Right lung (tissue), 10 donors: ENCODE results near the gene TGFBR2. TPM values are rescaled to one million over a fixed set of nuclear protein-coding genes. Genes with fewer than 3 reads are reported as not detected.

Experiments
- DNase-seq, 2 donors: peaks; one replicate each; pipeline ENCODE4 v3.0.0-alpha.2; 2013
- long read RNA-seq, 8 donors: transcript quantifications; one replicate each; lab custom pipeline, GENCODE V29; 2026
- polyA plus RNA-seq, 5 donors: library from polyadenylated mRNA; unstranded; fragments of 120-200 nt; gene quantifications; one replicate each; pipeline versions ENCODE4 v1.2.1 to v1.2.3, GENCODE V29; 2013; ENCODE audit warnings: inconsistent platforms in 1 of 5, low replicate concordance in 1 of 5; ENCODE audit not compliant: insufficient read length in 5 of 5, insufficient read depth in 1 of 5

Gene TGFBR2
- polyA plus RNA-seq: 100 to 1,000 TPM in 4 of 5 donors, 10 to 100 TPM in 1; 94.3 to 130 (median 120) TPM
- long read RNA-seq, donor 1, full-length matches to known transcripts: 35 of 49 reads
- long read RNA-seq, donor 1, partial matches to known transcripts: 14 of 49 reads
- long read RNA-seq, donor 1, other reads (novel, unspliced or antisense): 0 of 49 reads
- long read RNA-seq, donor 2, full-length matches to known transcripts: 12 of 12 reads
- long read RNA-seq, donor 2, partial matches to known transcripts: 0 of 12 reads
- long read RNA-seq, donor 2, other reads (novel, unspliced or antisense): 0 of 12 reads
- long read RNA-seq, donor 3, full-length matches to known transcripts: 19 of 19 reads
- long read RNA-seq, donor 3, partial matches to known transcripts: 0 of 19 reads
- long read RNA-seq, donor 3, other reads (novel, unspliced or antisense): 0 of 19 reads
- long read RNA-seq, donor 4, full-length matches to known transcripts: 23 of 23 reads
- long read RNA-seq, donor 4, partial matches to known transcripts: 0 of 23 reads
- long read RNA-seq, donor 4, other reads (novel, unspliced or antisense): 0 of 23 reads
- long read RNA-seq, donor 5, full-length matches to known transcripts: 24 of 46 reads
- long read RNA-seq, donor 5, partial matches to known transcripts: 22 of 46 reads
- long read RNA-seq, donor 5, other reads (novel, unspliced or antisense): 0 of 46 reads
- long read RNA-seq, donor 6, full-length matches to known transcripts: 45 of 65 reads
- long read RNA-seq, donor 6, partial matches to known transcripts: 20 of 65 reads
- long read RNA-seq, donor 6, other reads (novel, unspliced or antisense): 0 of 65 reads
- long read RNA-seq, donor 7, full-length matches to known transcripts: 26 of 32 reads
- long read RNA-seq, donor 7, partial matches to known transcripts: 6 of 32 reads
- long read RNA-seq, donor 7, other reads (novel, unspliced or antisense): 0 of 32 reads
- long read RNA-seq, donor 8, full-length matches to known transcripts: 7 of 32 reads
- long read RNA-seq, donor 8, partial matches to known transcripts: 25 of 32 reads
- long read RNA-seq, donor 8, other reads (novel, unspliced or antisense): 0 of 32 reads

- DNase-seq: peak; percentile 91
These were observed at the start of gene TGFBR2 for GRCh38 chr3:30606301-30607031. TGFBR2 (plus strand) TSS chr3:30606601; CDS start chr3:30606884, 283 bp downstream.

GRCh38 chr3:30557746-30558303 is 48.6 kb upstream of the TGFBR2 start:
- no peak for DNase-seq

- no peak for DNase-seq
These were observed 42.4 kb upstream of the TGFBR2 start for GRCh38 chr3:30563956-30564355.

- DNase-seq: no peak
These were observed 39.2 kb upstream of the TGFBR2 start for GRCh38 chr3:30567139-30567753.

GRCh38 chr3:30576946-30577345 is 29.5 kb upstream of the TGFBR2 start:
- no peak for DNase-seq

- no peak for DNase-seq
These were observed 28.6 kb upstream of the TGFBR2 start for GRCh38 chr3:30577788-30578187.

- DNase-seq: no peak
These were observed 27.9 kb upstream of the TGFBR2 start for GRCh38 chr3:30578479-30578878.

GRCh38 chr3:30578986-30579579 is 27.3 kb upstream of the TGFBR2 start:
- DNase-seq: no peak

- DNase-seq: no peak
These were observed 25.3 kb upstream of the TGFBR2 start for GRCh38 chr3:30581067-30581585.

GRCh38 chr3:30581982-30582381 is 24.4 kb upstream of the TGFBR2 start:
- no peak for DNase-seq

GRCh38 chr3:30583973-30584372 is 22.4 kb upstream of the TGFBR2 start:
- no peak for DNase-seq

- DNase-seq: no peak
These were observed 20.7 kb upstream of the TGFBR2 start for GRCh38 chr3:30585654-30586053.

GRCh38 chr3:30586096-30586805 is 20.1 kb upstream of the TGFBR2 start:
- no peak for DNase-seq

- DNase-seq: no peak
These were observed 19.5 kb upstream of the TGFBR2 start for GRCh38 chr3:30586806-30587486.

- no peak for DNase-seq
These were observed 18.5 kb upstream of the TGFBR2 start for GRCh38 chr3:30587904-30588303.

- DNase-seq: no peak
These were observed 10.2 kb upstream of the TGFBR2 start for GRCh38 chr3:30596152-30596551.

GRCh38 chr3:30597131-30597768 is 9.2 kb upstream of the TGFBR2 start:
- DNase-seq: peak; percentile 50 to 59

- DNase-seq: no peak
These were observed 8.6 kb upstream of the TGFBR2 start for GRCh38 chr3:30597769-30598134.
